Esophagus squamous epithelium (tissue), 5 donors: ENCODE measurements around the gene PCDH9. TPM values are rescaled to one million over a fixed set of nuclear protein-coding genes. Genes with fewer than 3 reads are reported as not detected.

Experiments used
- DNase-seq: peaks from one replicate; lab custom pipeline; 2025; lab: John Stamatoyannopoulos, UW
- H3K27ac ChIP-seq, 4 donors: fragments of 200-600 bp; sonication (generic); one replicate each; pipeline ENCODE4 v1.5.1; 2016 to 2019; ENCODE audit warnings: mild to moderate bottlenecking in 1 of 4
- H3K27me3 ChIP-seq, 4 donors: fragments of 200-600 bp; sonication (generic); 1 replicate in 3 of 4; 2 replicates in 1 of 4; pipeline versions ENCODE4 v1.5.1 to v1.6.0; 2017 to 2021; ENCODE audit warnings: antibody characterized with exemption in 1 of 4
- H3K36me3 ChIP-seq, 3 donors: fragments of 200-600 bp; sonication (generic); one replicate each; pipeline ENCODE4 v1.5.1; 2016 to 2019
- H3K4me1 ChIP-seq, 3 donors: fragments of 200-600 bp; sonication (generic); one replicate each; pipeline ENCODE4 v1.5.1; 2017 to 2019
- H3K4me3 ChIP-seq, 4 donors: fragments of 200-600 bp; sonication (generic); 1 replicate in 3 of 4; 2 replicates in 1 of 4; pipeline ENCODE4 v1.5.1; 2016 to 2019; ENCODE audit warnings: mild to moderate bottlenecking in 2 of 4, moderate library complexity in 1 of 4
- H3K9me3 ChIP-seq, 3 donors: fragments of 200-600 bp; sonication (generic); one replicate each; pipeline ENCODE4 v1.5.1; 2016 to 2019
- POLR2A ChIP-seq, 4 donors: fragments of 450-650 bp; IDR thresholded peaks; one replicate each; pipeline ENCODE4 v1.6.1; 2017; ENCODE audit warnings: antibody characterized with exemption in 4 of 4, mild to moderate bottlenecking in 4 of 4, moderate library complexity in 3 of 4
- WGBS, 2 donors: methylation state at CpG; one replicate each; pipeline ENCODE4 v1.1.5; 2018; 5-methylcytosine and 5-hydroxymethylcytosine counted together
- intact Hi-C: fragments of 100-400 bp; cut with DNase I; formaldehyde crosslinking; loops from one replicate; pipeline ENCODE4 v1.15.0; 2022
- total RNA-seq, 4 donors: library from RNA; depleted of rRNA; stranded (reverse); fragments of >200 nt; gene quantifications; one replicate each; pipeline ENCODE4 v1.1.0, GENCODE V29; 2016
- TF ChIP-seq, protein P1 (sequence below), 6 experiments: fragments of 450-650 bp in 4 of 6; fragments of 200-600 bp in 2 of 6; sonication (generic) in 2 of 6; IDR thresholded peaks; one replicate each; pipeline ENCODE4 v1.5.1; 2016 to 2019; ENCODE audit warnings: antibody characterized with exemption in 6 of 6, mild to moderate bottlenecking in 4 of 6, moderate library complexity in 4 of 6
- donor health status: DM: yes; HTN: yes; CAD: no.

Gene PCDH9
- total RNA-seq, 4 donors from 2014 or later = 0.04 to 1.9 (median 0.45) TPM

DNA sequence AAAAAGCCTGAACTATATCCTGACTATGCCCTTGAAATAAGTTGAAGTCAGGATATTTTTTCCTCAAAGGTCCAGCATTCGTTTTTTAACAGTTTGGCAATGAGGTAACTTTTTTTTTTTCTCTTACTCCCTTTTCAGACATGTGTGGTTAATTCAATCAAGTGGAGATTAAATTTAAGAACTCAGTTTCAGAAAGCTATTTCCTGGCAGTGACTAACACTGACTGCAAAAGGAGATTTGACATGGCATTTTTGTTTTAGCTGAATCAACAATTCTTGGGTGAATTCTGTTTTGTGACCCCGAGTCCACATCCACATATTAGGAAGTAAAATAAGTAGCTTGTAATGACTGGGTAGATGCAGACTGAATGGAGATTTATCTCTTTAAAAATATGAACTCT, 716.4 kb downstream of the PCDH9 start:
- no peaks in the 10 kb centered on the region for H3K27me3 ChIP-seq
- no peak for TF ChIP-seq POLR2A (IDR thresholded peaks at IDR 0.05)
- TF ChIP-seq, protein P1, sequence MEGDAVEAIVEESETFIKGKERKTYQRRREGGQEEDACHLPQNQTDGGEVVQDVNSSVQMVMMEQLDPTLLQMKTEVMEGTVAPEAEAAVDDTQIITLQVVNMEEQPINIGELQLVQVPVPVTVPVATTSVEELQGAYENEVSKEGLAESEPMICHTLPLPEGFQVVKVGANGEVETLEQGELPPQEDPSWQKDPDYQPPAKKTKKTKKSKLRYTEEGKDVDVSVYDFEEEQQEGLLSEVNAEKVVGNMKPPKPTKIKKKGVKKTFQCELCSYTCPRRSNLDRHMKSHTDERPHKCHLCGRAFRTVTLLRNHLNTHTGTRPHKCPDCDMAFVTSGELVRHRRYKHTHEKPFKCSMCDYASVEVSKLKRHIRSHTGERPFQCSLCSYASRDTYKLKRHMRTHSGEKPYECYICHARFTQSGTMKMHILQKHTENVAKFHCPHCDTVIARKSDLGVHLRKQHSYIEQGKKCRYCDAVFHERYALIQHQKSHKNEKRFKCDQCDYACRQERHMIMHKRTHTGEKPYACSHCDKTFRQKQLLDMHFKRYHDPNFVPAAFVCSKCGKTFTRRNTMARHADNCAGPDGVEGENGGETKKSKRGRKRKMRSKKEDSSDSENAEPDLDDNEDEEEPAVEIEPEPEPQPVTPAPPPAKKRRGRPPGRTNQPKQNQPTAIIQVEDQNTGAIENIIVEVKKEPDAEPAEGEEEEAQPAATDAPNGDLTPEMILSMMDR (IDR thresholded peaks at IDR 0.05) = no peak
- intact Hi-C loops = no loop called here
- no peak overlapping the region for H3K4me3 ChIP-seq
- DNase-seq = no peak
- H3K27ac ChIP-seq = no peak overlapping the region
- H3K36me3 ChIP-seq = no peaks in the 10 kb centered on the region
- H3K4me1 ChIP-seq = no peaks in the 10 kb centered on the region
- H3K9me3 ChIP-seq = no peaks in the 10 kb centered on the region
- 21 to 24% methylated on average over 2 of the region's 2 CpGs for WGBS, 2 donors

DNA sequence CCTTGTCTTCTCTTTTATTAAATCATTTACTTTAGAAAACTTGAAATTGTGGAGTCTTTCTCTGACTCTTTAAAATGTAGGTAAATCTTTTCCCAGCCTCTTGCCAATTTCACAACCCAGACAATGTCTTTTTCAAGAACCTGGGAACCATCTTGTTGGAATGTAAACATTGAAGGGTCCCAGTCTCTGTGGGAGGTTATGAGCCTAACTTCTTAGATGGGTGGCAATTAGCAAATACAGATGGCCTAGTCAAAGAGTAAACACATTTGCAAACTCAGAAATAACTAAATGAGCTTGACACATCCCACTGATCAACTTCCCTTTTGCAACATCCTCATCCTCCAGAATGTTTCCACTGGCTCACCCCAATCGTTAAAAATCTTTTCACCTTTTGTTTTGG, 721.0 kb downstream of the PCDH9 start:
- no peak for TF ChIP-seq POLR2A (IDR thresholded peaks at IDR 0.05)
- TF ChIP-seq, protein P1 (IDR thresholded peaks at IDR 0.05) = no peak

DNA sequence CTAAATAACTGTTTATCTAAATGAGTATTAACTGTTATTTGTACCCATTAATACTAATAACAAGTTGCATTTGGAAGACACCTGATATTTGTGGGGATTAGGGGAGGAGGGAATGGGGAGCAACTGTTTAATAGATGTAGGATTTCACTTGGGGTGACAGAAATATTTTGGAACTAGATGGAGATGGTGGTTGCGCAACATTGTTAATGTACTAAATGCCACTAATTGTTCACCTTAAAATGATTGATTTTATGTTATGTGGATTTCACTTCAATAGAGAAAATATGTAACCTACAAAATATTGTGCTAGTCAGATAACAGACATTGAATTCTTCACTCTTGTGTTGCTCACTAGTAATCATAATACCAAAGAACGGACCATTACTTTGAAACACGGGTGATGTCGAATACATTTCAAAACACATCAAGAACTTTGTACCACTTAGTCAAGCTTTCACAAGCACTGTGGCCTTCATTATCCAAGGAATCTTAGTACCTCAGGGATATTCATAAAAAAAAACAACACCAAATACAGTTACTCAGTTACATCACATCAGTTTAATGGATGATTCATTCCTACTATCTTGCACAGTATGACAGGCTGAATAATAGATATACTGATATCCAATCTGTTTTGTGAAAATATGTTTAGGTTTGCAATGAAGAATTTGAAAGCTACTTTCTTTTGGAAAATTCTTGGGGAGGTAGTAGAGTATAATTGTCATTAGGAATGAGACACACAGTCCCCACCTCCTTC, 721.8 kb downstream of the PCDH9 start:
- Histone ChIP-seq H3K9me3 (no peaks in the 10 kb centered on the region), H3K27me3 (no peaks in the 10 kb centered on the region), H3K4me3 (no peak overlapping the region), H3K36me3 (no peaks in the 10 kb centered on the region), H3K27ac (no peak overlapping the region), H3K4me1 (no peaks in the 10 kb centered on the region)
- TF ChIP-seq POLR2A (IDR thresholded peaks at IDR 0.05) = no peak
- TF ChIP-seq, protein P1 (IDR thresholded peaks at IDR 0.05) = no peak
- intact Hi-C loops = no loop called here
- WGBS, 2 donors = 64 to 94% methylated on average over 4 of the region's 4 CpGs
- DNase-seq = no peak

More for the DNA sequence above, 721.0 kb downstream of the PCDH9 start:
- Histone ChIP-seq H3K9me3 (no peaks in the 10 kb centered on the region), H3K4me3 (no peak overlapping the region), H3K27ac (no peak overlapping the region), H3K27me3 (no peaks in the 10 kb centered on the region), H3K4me1 (no peaks in the 10 kb centered on the region), H3K36me3 (no peaks in the 10 kb centered on the region)
- intact Hi-C loops = no loop called here
- DNase-seq = no peak
- 33 to 60% methylated on average over 1 of the region's 1 CpG for WGBS, 2 donors

DNA sequence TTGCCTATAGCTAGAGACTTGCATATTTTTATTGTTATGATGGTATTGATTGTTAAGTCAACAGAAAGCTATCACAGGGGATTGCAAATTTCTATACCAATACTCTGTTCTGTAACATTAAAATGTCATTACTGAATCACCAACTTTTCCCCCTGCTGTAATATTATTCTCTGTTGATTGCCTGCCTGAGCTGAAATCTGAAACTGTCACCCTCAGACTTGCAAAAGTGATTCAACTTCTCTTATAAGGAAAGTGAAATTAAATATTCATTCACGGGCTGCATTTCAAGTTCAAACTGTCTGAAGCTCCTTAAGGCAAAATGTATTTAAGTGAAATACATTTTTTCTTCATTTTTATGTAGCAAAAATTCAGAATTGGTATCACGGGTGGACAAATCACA, 723.2 kb downstream of the PCDH9 start:
- 50 to 61% methylated on average over 2 of the region's 2 CpGs for WGBS, 2 donors
- no peak for TF ChIP-seq POLR2A (IDR thresholded peaks at IDR 0.05)
- TF ChIP-seq, protein P1 (IDR thresholded peaks at IDR 0.05) = no peak
- Histone ChIP-seq H3K27me3 (no peaks in the 10 kb centered on the region), H3K36me3 (no peaks in the 10 kb centered on the region), H3K4me1 (no peaks in the 10 kb centered on the region), H3K9me3 (no peaks in the 10 kb centered on the region), H3K4me3 (no peak overlapping the region), H3K27ac (no peak overlapping the region)
- intact Hi-C loops = no loop called here
- DNase-seq = no peak

DNA sequence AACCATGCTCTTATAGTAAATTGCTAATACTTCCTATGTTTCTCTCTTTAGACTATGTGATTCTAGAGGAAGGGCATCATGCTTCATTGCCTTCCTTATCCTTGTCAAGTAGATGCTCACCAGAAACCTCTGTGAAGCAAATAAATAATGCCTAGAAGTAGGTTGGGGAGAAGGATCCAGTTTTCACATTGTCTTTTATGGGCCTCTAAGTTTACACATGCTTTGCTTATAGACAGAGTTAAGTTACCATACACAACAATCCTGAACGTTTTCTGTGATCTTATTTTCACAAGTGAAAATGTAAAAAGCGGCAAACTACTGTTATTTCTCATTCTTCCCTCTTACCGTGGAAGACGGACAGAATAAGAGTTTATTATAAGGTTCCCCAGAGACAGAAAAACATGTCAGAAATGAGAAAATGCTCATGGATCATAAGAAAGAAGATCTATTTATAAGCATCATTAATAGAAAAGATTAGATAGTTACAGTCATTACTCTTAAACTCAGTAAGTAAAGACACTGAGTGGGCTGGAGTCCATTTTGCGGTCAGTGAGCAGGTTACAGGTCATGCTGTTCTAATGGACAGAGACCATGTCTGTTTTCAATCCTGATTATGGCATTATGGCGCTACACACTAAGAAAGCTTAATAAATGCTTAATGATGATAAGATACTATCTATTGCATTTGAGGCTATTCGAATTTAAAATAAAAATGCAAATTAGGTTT, 723.9 kb downstream of the PCDH9 start:
- H3K36me3 ChIP-seq = no peaks in the 10 kb centered on the region
- DNase-seq = no peak
- H3K27ac ChIP-seq = no peak overlapping the region
- no peaks in the 10 kb centered on the region for H3K9me3 ChIP-seq
- no peak for TF ChIP-seq POLR2A (IDR thresholded peaks at IDR 0.05)
- TF ChIP-seq, protein P1 (IDR thresholded peaks at IDR 0.05) = no peak
- H3K4me3 ChIP-seq = no peak overlapping the region
- no peaks in the 10 kb centered on the region for H3K4me1 ChIP-seq
- H3K27me3 ChIP-seq = no peaks in the 10 kb centered on the region
- intact Hi-C loops = no loop called here
- 70 to 75% methylated on average over 7 of the region's 7 CpGs for WGBS, 2 donors
